ENCODE data around the gene ZDHHC12.

ZDHHC12 gene

DNA sequence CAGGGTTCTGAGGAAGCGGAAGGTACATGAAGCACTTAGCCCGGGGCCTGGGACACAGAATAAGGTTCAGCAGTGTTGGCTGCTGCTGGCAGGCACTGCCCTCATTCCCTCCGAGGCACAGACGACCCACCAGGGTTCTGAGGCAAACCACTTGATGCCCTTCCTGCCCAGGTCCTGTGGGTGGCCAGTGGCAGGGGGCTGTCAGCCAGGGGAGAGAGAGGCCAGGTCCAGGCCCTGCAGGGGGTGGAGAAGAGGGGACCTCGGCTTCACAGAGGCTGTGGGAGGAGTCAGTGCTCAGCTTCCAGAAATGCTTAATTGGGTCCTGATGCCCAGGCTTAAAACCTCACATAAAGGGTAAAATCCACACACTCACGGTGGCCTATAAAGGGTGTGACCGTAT is 4.4 kb upstream of the ZDHHC12 start:
- Histone ChIP-seq H3K36me3 (ENCODE audit: control insufficient read depth, low read depth, low read length) (no peaks in the 10 kb centered on the region), H3K4me1 (ENCODE audit: control insufficient read depth, low read depth, low read length) (no peaks in the 10 kb centered on the region), H3K4me3 (ENCODE audit: low read length) (no peak overlapping the region), H3K27me3 (ENCODE audit: control insufficient read depth, insufficient read depth, low read length) (no peaks in the 10 kb centered on the region), H3K27ac (ENCODE audit: low read length) (no peak overlapping the region), H3K9ac (ENCODE audit: low read length) (no peak overlapping the region), H3K9me3 (ENCODE audit: control insufficient read depth, low read depth, low read length) (no peaks in the 10 kb centered on the region)

DNA sequence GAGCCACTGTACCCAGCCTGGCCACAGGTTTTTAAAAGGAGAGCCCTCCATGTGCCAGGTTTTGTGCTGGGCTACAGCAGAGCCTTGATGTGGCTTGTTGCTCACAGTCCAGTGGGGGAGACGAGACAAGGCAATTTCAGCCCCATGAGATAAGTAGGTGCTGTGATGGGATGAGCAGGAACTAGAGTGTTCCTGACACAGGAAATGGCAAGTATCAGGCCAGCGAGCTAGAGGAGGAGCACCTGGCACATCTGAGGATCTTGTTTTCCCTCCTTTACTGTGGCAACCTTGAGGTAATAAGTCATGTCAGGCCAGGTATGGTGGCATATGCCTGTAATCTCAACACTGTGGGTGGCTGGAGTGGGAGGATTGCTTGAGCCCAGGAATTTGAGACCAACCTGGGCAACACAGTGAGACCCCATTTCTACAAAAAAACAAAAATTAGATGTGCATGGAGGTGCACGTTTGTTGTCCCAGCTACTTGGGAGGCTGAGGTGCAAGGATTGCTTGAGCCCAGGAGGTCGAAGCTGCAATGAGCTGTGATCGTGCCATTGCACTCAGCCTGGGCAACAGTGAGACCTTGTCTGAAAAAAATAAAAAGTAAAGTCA is 3.8 kb upstream of the ZDHHC12 start:
- H3K27ac ChIP-seq (ENCODE audit: low read length) = no peak overlapping the region
- H3K27me3 ChIP-seq (ENCODE audit: control insufficient read depth, insufficient read depth, low read length) = no peaks in the 10 kb centered on the region
- no peaks in the 10 kb centered on the region for H3K9me3 ChIP-seq (ENCODE audit: control insufficient read depth, low read depth, low read length)
- no peak overlapping the region for H3K9ac ChIP-seq (ENCODE audit: low read length)
- H3K4me3 ChIP-seq (ENCODE audit: low read length) = no peak overlapping the region
- H3K36me3 ChIP-seq (ENCODE audit: control insufficient read depth, low read depth, low read length) = no peaks in the 10 kb centered on the region
- no peaks in the 10 kb centered on the region for H3K4me1 ChIP-seq (ENCODE audit: control insufficient read depth, low read depth, low read length)

DNA sequence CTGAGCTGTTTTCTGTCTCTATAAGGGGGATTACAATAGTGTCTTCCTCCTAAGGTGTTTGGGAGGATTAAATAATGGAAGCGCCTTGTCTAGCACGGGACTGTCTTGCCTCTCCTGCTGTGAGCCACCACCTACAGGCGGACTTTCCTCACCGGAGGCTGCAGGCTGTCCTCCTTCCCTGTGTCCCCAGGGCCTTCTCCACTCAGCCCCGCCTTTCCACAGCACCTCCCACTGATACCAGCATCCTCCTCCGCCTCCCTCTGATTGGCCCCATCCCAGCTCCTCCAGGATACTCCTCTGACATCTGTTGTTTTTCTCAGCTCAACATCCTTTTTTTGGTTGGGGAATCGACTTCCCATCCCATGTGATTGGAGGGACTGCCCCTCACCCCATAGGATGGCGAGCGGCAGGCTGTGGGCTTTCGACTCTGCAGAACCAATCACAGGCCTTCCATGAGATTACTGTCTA is 851 bp upstream of the ZDHHC12 start:
- Histone ChIP-seq H3K4me1 (ENCODE audit: control insufficient read depth, low read depth, low read length) (no peaks in the 10 kb centered on the region), H3K9ac (ENCODE audit: low read length) (no peak overlapping the region), H3K4me3 (ENCODE audit: low read length) (peak overlapping the region; percentile 95), H3K9me3 (ENCODE audit: control insufficient read depth, low read depth, low read length) (no peaks in the 10 kb centered on the region), H3K27ac (ENCODE audit: low read length) (peak overlapping the region; percentile 51), H3K27me3 (ENCODE audit: control insufficient read depth, insufficient read depth, low read length) (no peaks in the 10 kb centered on the region), H3K36me3 (ENCODE audit: control insufficient read depth, low read depth, low read length) (peaks cover 8% of the 10 kb centered on the region)

DNA sequence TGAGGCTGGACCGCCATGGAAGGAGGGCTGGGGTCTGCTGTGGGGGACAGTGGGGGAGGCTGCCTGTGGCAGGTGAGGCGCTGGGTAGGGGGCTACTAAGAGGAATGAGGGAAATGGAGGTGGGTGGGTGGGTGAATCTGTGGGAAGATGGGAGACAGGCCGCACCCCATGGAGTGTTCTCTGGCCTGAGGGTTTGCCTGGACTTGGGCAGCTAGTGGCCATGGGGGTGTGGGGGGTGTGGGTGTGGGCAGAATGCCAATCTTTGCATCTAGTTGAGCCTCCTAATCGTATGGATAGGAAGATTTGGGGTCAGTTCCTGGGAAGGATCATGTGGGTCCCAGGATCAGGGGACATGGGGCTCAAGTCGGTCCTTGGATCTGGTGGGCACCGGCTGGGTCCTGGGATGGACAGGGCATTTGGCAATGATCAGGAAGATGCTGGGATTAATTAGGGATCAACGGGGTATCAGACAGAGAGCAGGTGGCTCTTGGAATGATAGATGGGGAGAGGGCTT is 518 bp downstream of the ZDHHC12 start:
- Histone ChIP-seq H3K4me3 (ENCODE audit: low read length) (peak overlapping the region; percentile 95), H3K4me1 (ENCODE audit: control insufficient read depth, low read depth, low read length) (no peaks in the 10 kb centered on the region), H3K27me3 (ENCODE audit: control insufficient read depth, insufficient read depth, low read length) (no peaks in the 10 kb centered on the region), H3K36me3 (ENCODE audit: control insufficient read depth, low read depth, low read length) (peaks cover 8% of the 10 kb centered on the region), H3K9me3 (ENCODE audit: control insufficient read depth, low read depth, low read length) (no peaks in the 10 kb centered on the region), H3K27ac (ENCODE audit: low read length) (no peak overlapping the region), H3K9ac (ENCODE audit: low read length) (peak overlapping the region; percentile 79)

DNA sequence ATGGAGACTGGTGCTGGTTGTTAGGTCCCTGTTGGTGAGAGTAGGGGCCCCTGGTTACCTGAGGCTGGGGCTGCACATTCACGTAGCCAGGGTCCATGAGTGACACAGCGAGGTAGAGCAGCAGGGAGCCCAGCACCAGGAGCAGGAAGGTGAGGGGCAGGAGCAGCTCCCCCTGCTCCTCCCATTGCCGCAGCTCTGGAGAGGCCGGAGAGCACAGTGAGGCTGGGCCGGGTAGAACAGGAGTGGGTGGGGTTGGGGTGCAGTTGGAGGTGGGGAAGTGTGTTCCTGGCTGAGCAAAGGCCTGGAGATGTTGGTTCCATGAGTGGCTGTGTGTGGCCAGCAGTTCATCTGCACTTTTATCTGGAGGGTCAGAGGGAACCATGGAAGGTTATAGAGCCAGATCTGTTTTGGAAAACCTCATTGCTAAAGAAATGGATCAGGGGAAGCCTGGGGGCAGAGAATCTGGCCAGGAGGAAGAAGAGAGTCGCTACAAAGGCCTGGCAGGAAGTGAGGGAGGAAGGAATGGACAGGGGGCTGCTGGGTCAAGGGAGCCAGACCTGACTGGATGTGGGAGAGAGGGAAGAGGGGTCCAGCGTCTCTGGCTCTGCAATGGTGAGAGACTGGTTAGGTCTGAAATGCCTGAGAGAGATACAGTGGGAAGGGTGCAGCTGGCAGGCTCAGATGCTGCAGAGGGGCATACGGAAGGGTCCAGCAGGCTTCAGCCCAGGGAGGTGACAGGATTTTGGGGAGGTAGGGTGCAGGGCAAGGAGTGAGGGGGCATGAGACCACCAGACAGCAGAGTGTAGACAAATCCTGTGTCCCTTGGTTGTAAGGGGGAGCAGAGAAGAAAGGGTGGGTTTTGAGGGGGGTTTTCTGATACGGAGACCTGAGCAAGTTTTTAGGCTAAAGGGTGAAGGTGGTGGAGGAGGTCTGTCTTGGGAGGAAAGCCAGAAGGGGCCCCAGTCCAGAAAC is 1.3 kb downstream of the ZDHHC12 start:
- Histone ChIP-seq H3K4me1 (ENCODE audit: control insufficient read depth, low read depth, low read length) (no peaks in the 10 kb centered on the region), H3K9me3 (ENCODE audit: control insufficient read depth, low read depth, low read length) (no peaks in the 10 kb centered on the region), H3K27ac (ENCODE audit: low read length) (no peak overlapping the region), H3K9ac (ENCODE audit: low read length) (no peak overlapping the region), H3K4me3 (ENCODE audit: low read length) (peak overlapping the region; percentile 95), H3K36me3 (ENCODE audit: control insufficient read depth, low read depth, low read length) (peaks cover 8% of the 10 kb centered on the region), H3K27me3 (ENCODE audit: control insufficient read depth, insufficient read depth, low read length) (no peaks in the 10 kb centered on the region)

DNA sequence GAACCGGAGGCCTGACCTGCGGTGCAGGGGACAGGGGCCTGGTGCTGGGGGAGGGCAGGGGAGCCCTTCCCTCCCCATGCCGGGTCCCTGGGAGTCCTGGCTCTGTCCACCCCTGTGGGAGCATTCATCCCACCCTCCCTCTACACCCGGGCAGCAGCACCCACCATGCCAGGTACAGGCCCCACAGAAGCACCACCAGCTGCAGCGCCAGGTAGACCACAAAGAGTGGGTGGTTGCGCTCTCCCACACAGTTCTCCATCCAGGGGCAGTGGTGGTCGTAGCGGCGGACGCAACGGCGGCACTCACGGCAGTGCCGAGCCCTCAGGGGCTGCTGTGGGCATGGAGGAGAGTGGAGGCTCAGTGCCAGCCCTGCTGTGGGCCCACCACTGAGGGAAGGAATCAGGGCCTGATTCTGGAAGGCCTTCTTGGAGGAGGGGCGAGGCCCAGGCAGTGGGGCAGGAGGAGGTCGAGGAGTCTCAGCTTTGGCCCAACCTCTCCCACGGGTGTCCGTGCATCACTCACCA is 2.4 kb downstream of the ZDHHC12 start:
- Histone ChIP-seq H3K9me3 (ENCODE audit: control insufficient read depth, low read depth, low read length) (no peaks in the 10 kb centered on the region), H3K27me3 (ENCODE audit: control insufficient read depth, insufficient read depth, low read length) (no peaks in the 10 kb centered on the region), H3K4me1 (ENCODE audit: control insufficient read depth, low read depth, low read length) (no peaks in the 10 kb centered on the region), H3K27ac (ENCODE audit: low read length) (no peak overlapping the region), H3K36me3 (ENCODE audit: control insufficient read depth, low read depth, low read length) (peaks cover 8% of the 10 kb centered on the region), H3K9ac (ENCODE audit: low read length) (no peak overlapping the region), H3K4me3 (ENCODE audit: low read length) (no peak overlapping the region)

DNA sequence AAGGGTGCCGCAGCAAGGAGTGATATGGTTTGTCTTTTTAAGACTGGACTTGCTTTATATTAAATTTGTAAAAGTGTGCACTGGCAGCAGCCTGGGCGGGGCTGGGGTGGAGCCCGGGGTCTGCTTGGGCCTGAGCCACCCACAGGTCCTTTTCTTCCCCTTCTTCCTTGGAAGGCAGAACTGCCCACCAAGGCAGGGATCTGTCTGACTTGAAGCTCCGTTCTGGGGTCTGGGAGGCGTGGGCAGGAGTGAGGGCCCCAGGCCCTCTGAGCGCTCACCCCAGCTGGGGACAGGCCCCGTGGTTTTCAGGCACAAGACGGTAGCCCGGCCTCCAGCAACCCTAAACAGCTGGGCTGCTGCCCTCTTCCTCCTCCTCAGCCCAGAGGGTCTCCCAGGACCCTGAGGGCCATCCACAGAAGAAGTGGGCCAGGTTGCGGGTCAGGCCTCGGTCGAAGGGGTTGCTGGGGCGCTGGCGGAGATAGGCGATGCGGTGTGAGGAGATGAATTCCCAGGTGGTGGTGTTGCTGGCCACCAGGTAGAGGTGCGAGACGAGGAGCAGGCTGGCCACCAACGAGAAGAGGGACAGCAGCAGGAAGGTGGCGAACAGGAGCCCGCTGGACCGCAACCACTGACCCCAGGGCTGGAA is 3.0 kb downstream of the ZDHHC12 start:
- H3K36me3 ChIP-seq (ENCODE audit: control insufficient read depth, low read depth, low read length) = peaks cover 8% of the 10 kb centered on the region
- H3K27me3 ChIP-seq (ENCODE audit: control insufficient read depth, insufficient read depth, low read length) = no peaks in the 10 kb centered on the region
- H3K4me3 ChIP-seq (ENCODE audit: low read length) = no peak overlapping the region
- H3K9ac ChIP-seq (ENCODE audit: low read length) = no peak overlapping the region
- no peak overlapping the region for H3K27ac ChIP-seq (ENCODE audit: low read length)
- no peaks in the 10 kb centered on the region for H3K4me1 ChIP-seq (ENCODE audit: control insufficient read depth, low read depth, low read length)
- no peaks in the 10 kb centered on the region for H3K9me3 ChIP-seq (ENCODE audit: control insufficient read depth, low read depth, low read length)

DNA sequence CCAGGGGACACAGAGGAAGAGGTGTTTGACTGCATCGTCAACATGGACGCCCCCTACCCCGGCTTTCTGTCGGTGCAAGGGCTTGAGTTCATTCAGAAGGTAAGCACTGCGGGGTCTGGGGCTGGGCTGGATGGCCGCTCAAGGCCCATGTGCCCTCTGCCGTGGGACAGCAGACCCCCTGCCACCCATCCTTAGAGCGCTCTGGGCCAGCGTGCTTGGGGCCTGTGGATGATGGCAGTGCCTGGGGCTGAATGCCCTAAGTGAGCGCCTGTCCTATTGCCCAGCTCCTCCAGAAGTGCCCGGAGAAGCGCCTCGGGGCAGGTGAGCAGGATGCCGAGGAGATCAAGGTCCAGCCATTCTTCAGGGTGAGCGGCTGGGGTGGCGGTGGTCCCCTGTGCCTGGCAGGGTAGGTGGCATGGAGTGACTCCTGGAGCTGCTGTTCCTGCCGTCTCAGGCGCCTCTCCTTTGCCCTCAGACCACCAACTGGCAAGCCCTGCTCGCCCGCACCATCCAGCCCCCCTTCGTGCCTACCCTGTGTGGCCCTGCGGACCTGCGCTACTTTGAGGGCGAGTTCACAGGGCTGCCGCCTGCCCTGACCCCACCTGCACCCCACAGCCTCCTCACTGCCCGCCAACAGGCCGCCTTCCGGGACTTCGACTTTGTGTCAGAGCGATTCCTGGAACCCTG is 3.9 kb downstream of the ZDHHC12 start:
- Histone ChIP-seq H3K27me3 (ENCODE audit: control insufficient read depth, insufficient read depth, low read length) (no peaks in the 10 kb centered on the region), H3K4me1 (ENCODE audit: control insufficient read depth, low read depth, low read length) (no peaks in the 10 kb centered on the region), H3K4me3 (ENCODE audit: low read length) (no peak overlapping the region), H3K9ac (ENCODE audit: low read length) (no peak overlapping the region), H3K27ac (ENCODE audit: low read length) (no peak overlapping the region), H3K9me3 (ENCODE audit: control insufficient read depth, low read depth, low read length) (no peaks in the 10 kb centered on the region), H3K36me3 (ENCODE audit: control insufficient read depth, low read depth, low read length) (peaks cover 8% of the 10 kb centered on the region)

DNA sequence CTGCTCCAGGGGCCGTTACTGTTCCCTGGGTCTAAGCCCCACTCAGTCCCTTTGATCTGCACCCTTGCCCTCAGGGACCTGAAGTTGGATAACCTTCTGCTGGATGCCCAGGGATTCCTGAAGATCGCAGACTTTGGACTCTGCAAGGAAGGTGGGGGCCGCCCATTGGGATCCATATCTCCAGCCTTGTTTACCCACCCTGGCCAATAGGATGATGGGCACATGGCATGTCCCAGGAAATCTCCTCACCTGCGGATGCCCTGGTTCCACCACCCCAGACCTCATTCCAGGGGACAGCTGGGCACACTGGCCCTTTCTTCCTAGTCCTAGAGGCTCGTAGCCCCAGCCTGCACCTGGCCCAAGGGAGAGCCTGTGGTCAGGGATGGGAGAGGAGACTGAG is 5.5 kb downstream of the ZDHHC12 start:
- Histone ChIP-seq H3K4me3 (ENCODE audit: low read length) (no peak overlapping the region), H3K4me1 (ENCODE audit: control insufficient read depth, low read depth, low read length) (no peaks in the 10 kb centered on the region), H3K36me3 (ENCODE audit: control insufficient read depth, low read depth, low read length) (peaks cover 8% of the 10 kb centered on the region), H3K9me3 (ENCODE audit: control insufficient read depth, low read depth, low read length) (no peaks in the 10 kb centered on the region), H3K9ac (ENCODE audit: low read length) (no peak overlapping the region), H3K27me3 (ENCODE audit: control insufficient read depth, insufficient read depth, low read length) (no peaks in the 10 kb centered on the region), H3K27ac (ENCODE audit: low read length) (no peak overlapping the region)

DNA sequence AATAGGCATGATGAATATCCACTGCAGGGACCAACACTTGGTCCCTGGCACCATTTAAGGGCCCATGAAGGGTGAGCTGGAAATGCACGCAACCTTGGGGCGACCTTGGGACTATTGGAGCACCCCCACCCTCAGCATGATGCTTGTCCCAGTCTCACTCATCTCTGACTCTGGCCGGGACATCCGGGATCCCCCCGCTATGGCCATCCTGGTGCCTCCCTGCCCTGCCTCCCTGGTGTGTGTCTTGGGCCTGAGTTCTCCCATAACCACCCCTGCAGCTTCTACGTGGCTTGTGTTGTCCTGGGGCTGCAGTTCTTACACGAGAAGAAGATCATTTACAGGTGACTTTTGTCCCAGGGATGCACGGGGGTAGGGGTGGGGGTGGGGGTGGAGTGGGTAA is 5.9 kb downstream of the ZDHHC12 start:
- no peaks in the 10 kb centered on the region for H3K4me1 ChIP-seq (ENCODE audit: control insufficient read depth, low read depth, low read length)
- peaks cover 8% of the 10 kb centered on the region for H3K36me3 ChIP-seq (ENCODE audit: control insufficient read depth, low read depth, low read length)
- H3K9me3 ChIP-seq (ENCODE audit: control insufficient read depth, low read depth, low read length) = no peaks in the 10 kb centered on the region
- H3K4me3 ChIP-seq (ENCODE audit: low read length) = no peak overlapping the region
- H3K27ac ChIP-seq (ENCODE audit: low read length) = no peak overlapping the region
- no peaks in the 10 kb centered on the region for H3K27me3 ChIP-seq (ENCODE audit: control insufficient read depth, insufficient read depth, low read length)
- H3K9ac ChIP-seq (ENCODE audit: low read length) = no peak overlapping the region

All from iPS-18a (cell line).